Measurements from ENCODE around the gene TRAPPC2.

GRCh38 chrX:13721819-13722519 lies 12.5 kb downstream of the TRAPPC2 start:
- TF ChIP-seq CTCF (conservative IDR thresholded peaks at IDR 0.05 in 1 of 2, IDR thresholded peaks at IDR 0.05 in 1 of 2; ENCODE audit: extremely low read depth in 1 of 2, insufficient read depth in 1 of 2, low read depth in 1 of 2, low read length in 2 of 2) = no peak
- no peak for TF ChIP-seq EZH2 (IDR thresholded peaks at IDR 0.05; ENCODE audit: borderline replicate concordance, low read length)
